Limb (tissue), 2 donors: Measurements from ENCODE around the gene ANXA2R.
"Not testable (repeated sequence)": the region's sequence is repeated elsewhere in the genome, so short reads cannot be mapped to it uniquely, and the experiment has no call there.

Experiments used
- DNase-seq, 2 donors: peaks; one replicate each; pipeline ENCODE4 v3.0.0-alpha.2; 2016; ENCODE audit errors: extremely low spot score in 2 of 2

Gene ANXA2R, protein sequence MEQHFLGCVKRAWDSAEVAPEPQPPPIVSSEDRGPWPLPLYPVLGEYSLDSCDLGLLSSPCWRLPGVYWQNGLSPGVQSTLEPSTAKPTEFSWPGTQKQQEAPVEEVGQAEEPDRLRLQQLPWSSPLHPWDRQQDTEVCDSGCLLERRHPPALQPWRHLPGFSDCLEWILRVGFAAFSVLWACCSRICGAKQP

DNA sequence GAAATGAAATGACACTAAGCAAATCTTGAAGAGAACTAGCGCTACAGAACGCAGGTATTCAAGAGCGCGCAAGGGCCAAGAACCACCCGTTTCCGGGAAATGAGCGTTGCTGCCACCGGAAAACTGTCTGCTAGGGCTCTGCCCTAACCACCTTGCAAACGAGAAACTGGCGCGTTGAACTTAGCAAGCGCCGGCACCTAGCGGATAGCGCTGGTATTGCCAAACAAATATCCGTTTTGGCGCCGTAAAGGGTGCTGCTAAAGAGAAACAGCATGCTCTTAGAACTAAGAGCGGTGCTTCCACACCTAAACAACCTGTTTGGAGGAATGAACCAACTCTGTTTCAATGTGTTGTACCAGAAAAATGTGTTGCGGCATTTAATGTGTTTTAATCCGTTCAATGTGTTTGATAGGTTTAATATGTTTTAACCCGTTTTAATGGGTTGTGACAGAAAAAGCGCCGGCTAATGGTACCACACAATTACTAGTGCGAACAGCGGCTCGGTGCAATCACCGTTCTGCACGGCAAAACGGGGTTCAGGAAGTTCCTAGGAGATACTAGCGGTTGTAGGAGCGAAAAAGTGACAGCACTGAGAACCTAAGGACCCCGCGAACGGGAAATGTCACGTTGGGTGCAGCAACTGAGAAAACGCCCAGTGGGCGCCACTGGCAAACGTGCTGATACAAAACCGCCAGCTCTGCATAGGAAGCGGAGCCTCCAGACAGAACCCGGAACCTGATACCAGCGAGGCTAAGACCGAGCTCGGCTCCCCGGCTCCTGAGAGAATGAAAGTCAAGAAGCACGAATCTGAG, at the start of gene ANXA2R:
Gene ANXA2R, minus strand, starts transcription at position 33 of the 812 bp plus-strand sequence. CDS start 273 bp downstream, outside the sequence.
- DNase-seq, result peak; percentile 78 to 87

DNA sequence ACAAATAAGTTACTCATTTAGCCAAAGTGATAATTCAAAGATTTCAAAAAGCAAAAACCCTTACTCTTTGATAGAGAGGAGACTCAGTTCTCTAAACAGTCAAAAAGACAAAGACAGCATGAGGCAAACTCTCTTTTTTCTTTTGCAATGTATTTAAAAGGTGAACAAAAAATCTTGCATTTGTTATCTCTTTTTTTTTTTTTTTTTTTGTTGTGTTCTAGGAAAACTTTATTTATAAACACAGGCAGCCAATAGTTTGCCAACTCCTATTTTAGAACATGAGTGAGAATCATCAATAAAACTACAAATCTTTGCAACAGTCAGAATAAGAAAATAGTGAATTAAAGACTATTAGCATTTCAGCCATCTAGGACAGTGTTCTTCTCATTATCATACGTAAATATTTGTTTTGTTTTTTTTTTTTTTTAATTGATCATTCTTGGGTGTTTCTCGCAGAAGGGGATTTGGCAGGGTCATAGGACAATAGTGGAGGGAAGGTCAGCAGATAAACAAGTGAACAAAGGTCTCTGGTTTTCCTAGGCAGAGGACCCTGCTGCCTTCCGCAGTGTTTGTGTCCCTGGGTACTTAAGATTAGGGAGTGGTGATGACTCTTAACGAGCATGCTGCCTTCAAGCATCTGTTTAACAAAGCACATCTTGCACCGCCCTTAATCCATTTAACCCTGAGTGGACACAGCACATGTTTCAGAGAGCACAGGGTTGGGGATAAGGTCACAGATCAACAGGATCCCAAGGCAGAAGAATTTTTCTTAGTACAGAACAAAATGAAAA, 46.2 kb upstream of the ANXA2R start:
- DNase-seq, result not testable (repeated sequence)

DNA sequence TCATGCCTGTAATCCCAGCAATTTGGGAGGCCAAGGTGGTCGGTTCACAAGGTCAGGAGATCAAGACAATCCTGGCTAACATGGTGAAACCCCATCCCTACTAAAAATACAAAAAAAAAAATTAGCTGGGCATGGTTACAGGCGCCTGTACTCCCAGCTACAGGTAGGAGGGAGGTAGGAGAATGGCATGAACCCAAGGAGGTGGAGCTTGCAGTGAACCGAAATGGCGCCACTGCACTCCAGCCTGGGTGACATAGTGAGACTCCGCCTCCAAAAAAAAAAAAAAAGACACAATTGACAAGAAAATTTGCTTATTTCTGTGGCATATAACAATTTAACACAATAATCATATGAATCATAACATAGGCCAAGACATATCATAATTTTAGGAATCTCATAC, 45.3 kb upstream of the ANXA2R start:
- no peak for DNase-seq

DNA sequence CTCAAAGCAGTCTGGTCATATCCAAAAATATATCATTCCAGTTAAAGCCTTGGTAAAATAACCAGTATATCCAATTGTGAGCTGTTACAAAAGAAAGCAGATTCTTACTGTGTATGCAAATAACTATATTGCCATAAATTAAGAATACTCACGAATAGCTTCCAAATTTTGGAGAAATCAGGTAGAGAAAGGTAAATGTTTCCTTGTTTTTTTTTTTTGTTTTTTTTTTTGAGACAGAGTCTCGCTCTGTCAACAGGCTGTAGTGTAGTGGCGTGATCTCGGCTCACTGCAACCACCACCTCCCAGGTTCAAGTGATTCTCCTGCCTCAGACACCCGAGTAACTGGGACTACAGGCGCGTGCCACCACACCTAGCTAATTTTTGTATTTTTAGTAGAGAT, 44.3 kb upstream of the ANXA2R start:
- DNase-seq, result not testable (repeated sequence)

DNA sequence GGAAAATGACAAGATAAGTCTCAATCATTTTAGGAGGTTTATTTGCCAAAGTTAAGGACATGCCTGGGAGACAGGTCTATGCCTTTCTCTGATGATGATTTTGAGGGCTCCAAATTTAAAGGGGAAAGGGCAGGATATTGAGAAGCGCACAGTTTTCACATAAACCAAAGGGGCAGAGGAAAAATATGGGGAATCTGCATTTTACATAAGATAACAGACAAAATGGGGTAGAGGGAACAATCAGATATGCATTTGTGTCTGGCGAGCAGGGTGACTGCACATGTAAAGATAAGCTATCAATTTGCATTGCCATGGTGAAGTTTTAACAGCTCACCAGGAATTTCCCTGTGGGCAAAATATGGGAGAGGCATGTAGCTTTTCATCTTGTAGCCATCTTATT, 41.2 kb upstream of the ANXA2R start:
- DNase-seq, result not testable (repeated sequence)

DNA sequence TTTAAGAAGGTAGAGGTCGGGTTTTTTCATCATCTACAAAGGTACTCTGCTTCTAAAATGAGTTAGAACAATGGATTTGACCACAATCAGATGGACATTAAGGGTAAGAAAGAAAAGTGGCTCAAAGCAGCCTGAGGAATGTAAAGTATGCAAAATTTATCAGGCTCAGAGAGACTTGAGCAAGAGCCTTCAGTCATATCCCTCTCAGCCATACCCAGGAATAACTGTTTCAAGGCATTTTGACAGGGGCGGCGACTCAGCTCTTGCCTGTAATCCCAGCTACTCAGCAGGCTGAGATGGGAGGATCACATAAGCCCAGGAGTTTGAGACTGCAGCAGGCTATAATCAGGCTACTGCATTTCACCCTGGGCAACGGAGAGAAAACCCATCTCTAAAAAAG, 38.8 kb upstream of the ANXA2R start:
- no peak for DNase-seq

DNA sequence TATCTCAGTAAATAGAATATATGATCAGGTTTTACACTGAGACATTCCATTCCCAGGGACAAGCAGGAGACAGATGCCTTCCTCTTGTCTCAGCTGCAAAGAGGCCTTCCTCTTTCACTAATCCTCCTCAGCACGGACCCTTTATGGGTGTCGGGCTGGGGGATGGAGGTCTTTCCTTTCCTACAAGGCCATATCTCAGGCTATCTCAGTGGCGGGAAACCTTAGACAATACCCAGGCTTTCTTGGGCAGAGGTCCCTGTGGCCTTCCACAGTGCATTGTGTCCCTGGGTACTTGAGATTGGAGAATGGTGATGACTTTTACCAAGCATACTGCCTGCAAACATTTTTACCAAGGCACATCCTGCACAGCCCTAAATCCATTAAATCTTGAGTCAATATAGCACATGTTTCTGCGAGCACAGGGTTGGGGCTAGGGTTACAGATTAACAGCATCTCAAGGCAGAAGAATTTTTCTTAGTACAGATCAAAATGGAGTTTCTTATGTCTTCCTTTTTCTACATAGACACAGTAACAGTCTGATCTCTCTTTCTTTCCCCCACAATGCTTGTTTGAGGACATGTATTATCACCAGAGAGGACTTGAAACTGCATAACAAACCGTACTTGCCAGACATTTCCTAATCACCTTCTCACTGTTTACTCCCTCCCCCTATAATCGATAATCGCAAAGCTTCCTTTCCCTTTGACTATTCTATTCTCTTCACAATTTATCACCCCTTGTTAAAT, 37.5 kb upstream of the ANXA2R start:
- not testable (repeated sequence) for DNase-seq

DNA sequence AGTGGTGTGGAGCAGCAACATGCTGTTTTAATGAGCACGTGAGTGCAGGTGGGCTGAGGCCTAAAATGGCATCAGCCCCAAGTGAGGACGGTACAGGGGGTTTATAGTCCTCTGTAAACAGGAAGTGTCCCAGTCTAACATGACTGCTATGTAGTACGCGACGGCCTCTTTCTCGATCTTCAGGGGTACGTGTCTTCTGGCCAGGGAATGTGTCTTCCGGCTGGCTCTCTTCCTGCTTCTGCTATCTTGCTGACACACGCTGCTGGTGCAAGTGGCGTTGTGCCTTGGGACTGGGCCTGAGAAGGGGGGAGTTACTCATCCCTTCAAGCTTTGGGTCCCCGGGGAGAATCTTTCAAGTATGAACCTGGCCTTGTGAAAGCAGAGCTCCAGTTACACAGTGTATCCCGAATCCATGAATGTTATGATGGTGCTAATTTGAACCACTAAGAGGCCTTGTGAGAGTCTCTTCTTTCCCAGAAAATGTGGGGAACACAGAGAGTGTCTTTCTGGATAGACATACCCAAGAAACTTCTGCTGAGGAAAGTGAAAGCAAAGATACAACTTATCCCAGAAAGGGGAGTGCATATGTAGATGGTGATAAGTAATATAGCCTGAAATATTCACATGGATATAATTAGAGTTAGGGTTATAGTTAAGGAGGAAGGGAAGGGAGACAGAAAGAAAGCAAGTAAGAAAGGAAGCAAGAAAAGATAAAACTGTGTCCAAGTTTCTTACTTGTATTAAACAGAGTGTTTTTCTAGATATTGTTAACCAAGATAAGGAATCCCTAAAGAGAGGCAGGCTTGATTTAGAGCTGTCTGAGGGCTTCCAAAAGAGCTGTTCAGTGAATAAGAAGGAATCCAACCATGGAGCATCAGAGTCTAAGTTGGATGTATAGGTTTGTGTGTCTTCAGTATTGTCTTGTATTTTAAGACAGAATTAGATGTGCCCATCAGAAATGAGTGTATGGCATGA, 35.5 kb upstream of the ANXA2R start:
- DNase-seq, result no peak

DNA sequence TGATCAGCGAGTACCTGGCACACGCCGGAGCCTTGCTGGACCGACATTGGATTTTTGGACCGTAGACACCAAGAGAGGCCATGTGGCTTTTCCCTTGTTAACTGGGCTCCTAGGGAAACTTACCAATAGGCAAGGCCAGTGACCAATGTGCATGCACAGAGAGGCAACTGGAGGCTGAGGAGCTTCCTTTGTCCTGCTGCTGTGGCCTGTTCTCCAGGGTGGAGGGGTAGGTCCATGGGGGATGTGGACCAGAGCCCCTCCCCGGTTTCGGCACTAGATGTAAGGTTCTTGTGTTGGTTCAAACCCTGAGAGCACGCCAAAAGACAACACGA, 34.8 kb upstream of the ANXA2R start:
- no peak for DNase-seq

DNA sequence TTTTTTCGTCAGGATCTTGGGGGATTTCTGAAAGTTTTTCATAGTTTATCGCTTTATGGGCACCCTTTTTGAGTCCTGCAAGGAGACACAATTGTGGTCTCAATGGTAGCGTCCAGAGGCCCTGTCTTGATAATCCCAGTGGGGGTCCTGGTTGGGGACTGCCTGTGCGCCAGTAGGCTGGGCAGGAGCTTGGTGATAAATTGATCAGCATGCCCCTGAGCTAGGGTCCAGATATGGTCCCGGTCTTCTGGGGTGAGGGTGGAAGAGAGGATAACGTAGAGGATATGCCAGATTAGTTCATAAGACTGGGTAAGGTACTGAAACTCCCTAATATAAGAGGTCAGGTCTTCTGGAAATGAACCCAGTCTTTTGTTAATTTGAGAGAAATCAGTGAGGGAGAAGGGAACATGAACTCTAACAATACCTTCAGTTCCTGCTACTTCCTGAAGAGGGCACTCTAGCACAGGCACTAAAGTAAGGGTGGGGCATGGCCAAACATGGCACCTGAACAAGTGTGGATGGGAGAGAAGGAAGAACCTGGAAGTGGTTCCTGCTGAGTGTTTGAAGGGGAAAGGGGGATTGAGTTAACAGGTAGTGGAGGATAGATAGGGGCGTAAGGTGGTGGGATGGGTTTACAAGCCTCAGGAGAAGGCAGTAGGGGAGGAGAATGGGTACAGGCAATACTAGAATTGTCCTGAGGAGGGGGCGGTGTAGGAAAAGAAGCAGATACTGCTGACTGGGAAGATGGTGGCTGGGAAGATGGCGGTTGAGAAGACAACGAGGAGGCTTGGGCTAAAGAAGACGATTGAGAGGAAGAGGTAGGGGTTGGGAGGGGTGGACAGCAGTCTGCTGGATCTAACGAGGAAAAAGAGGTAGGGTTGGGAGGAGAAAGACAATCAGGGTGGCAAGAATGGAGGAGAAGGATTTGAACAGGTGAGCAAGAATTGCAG, 33.8 kb upstream of the ANXA2R start:
- DNase-seq, result no peak

DNA sequence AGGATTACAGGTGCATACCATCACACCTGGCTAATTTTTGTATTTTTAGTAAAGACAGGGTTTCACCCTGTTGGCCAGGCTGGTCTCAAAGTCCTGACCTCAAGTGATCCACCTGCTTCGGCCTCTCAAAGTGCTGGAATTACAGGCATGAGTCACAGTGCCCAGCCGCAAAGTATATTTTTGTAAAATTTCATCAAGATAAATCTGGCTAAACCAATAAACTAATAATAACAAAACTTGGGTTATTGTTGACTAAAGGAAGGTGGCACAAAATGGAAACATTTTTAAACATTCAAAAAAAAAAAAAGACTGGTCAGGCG, 29.2 kb upstream of the ANXA2R start:
- DNase-seq, result not testable (repeated sequence)

DNA sequence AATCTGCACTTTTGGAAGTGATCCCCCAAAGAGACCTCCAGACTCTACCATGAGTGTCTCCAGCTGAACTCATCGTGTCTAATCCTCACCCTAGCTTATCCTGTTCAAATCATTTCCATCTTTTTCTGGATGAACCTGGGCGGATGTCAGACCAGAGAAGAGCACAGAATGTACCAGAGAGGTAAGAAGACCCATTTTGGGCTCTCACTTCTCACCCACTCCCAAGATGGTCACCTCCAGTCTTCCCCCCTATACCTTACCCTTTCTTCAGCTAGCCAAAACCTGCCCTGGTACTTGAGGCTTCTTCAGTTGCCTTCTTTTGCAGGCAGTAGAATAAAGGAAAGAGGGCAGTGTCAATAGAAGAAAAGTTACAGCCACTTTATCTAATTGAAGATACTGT, 27.9 kb upstream of the ANXA2R start:
- DNase-seq, result no peak

DNA sequence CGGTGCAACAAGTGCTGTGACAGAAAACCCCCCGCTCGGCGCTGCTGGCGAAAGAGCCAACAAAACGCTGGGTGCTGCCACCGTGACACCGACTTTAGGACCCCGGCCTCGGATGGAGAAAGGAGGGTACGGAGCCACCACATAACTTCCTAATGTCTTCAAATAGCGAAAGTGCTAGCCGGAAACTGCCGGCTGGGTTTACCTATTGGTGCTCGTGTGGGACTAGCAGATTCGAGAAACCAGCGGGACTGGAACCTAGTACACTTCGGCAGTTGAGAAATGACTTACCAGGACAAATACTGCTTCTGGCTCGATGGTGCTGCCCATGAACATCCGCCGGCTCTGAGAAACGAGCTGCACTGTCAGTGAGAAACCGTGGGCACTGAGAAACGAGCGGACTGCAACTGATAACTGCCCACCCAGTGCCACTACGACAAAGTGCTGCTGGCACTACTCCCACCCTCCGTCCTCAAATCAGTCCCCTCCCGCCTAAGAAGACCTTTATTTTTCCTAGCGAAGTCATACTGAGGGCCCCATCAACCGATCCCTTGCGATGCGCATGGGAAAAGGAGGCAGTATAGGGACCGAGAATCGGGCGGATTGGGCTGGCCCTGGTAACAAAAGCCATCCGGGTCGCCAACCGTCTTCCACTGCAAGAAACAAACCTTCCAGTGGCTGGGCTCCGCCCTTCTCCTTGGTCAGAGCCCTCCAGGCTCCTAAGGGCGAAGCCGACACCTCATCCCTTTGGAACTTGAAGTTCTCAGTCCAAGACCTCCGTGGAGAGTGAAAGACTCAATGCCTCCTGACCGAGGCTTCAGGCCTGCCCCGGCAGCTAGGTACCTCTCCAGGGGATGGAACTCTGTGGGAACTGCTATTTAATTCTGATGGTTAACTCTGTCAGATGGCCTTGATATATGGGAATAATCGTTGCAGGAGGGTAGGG, 27.0 kb upstream of the ANXA2R start:
- DNase-seq, result peak; percentile 89 to 95

DNA sequence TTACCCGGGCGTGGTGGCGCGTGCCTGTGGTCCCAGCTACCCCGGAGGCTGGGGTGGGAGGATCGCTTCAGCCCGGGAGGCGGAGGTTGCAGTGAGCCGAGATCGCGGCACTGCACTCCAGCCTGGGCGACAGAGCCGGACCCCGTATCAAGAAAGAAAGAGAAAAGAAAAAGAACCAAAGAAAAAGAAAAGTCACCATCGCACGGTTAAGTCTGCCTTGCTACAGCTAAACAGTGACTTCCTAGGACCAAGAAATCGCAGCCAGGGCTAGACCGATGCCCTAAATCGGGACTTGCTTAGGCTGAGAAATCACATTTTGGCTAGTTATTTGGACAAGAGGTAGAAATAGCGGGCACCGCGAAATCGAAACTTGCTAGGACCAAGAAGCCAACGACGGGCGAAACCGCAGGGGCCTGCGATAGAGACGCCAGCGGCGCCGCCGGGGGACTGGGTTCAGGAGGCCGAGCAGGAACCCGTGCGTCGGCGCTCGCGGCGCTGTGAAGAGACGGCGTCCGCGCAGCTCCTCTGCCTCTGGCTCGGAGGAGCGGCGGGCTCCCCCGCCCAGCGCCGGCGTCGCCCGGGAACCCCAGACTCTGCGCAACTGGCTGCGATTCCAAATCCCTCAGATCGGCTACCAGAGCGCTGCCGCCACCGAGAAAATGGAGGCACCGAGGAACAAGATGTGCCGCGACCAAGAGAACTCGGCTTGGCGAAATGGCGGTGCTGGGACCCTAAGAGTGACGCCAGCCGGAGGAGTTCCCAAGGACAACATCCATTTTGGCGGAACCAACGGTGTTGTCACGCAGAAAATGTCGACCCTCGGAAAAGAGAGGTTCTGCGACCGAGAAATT, 26.1 kb upstream of the ANXA2R start:
- DNase-seq, result peak; percentile 75 to 86

DNA sequence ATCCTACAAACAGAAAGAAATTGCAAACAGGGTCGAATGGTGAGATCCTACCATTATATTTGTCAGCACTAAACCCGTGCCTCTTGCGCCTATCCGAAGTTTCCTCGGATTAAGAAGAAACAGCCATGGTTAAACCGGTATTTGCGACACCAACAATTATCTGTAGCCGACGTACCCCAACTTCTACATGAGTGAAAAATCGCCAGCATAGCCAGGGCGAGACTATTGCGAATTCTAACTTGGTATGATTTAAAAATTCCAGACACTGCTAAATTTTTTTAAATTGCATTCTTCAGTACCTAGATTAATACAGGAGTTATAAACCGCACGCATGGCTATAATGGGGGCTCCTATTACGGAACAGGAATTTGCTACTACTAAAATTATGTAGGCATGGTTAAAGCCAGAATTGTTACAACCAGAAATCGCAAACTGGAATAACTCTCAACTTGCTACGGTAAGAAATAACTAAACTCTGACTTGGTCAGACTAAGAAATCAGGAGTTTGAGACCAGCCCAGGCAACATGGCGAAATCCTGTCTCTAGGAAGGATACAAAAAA, 25.3 kb upstream of the ANXA2R start:
- DNase-seq, result peak in 1 of 2 donors; percentile 27

DNA sequence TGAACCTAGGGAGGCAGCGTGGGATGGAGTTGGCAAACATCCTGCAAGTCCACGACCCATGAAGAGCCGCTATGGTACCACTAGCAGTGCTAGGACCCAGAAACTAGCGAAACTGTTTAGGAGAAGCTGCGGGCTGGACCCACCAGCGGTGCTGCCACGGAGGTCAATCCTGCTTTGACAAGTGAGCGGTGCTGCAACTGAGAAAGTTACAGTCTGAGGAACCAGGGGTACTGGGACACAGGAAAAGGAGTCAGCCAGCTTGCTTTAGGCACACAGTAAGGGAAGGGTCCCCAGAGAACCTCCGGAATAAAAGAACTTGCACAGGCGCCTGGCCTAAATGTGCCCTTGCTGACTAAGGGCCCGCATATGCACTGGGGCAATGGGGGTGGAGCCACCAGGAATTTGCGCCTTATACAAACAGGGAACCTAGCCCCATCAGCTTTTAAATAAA, 23.6 kb upstream of the ANXA2R start:
- DNase-seq, result no peak
